Occipital lobe (tissue), 2 donors: ENCODE measurements around the gene TBC1D22A. TPM values are rescaled to one million over a fixed set of nuclear protein-coding genes. Genes with fewer than 3 reads are reported as not detected.
A peak's percentile ranks its signal among the peaks of the same experiment; 100 is the strongest.
"Not testable (repeated sequence)": the region's sequence is repeated elsewhere in the genome, so short reads cannot be mapped to it uniquely, and the experiment has no call there.

ENCODE experiments used
- DNase-seq: peaks from one replicate; lab custom pipeline; 2025; lab: John Stamatoyannopoulos, UW
- total RNA-seq: library from RNA; depleted of rRNA; stranded (reverse); fragments of >200 nt; gene quantifications from one replicate; pipeline ENCODE4 v1.2.3, GENCODE V29; 2014

TBC1D22A gene
- total RNA-seq = 4.5 TPM

DNA sequence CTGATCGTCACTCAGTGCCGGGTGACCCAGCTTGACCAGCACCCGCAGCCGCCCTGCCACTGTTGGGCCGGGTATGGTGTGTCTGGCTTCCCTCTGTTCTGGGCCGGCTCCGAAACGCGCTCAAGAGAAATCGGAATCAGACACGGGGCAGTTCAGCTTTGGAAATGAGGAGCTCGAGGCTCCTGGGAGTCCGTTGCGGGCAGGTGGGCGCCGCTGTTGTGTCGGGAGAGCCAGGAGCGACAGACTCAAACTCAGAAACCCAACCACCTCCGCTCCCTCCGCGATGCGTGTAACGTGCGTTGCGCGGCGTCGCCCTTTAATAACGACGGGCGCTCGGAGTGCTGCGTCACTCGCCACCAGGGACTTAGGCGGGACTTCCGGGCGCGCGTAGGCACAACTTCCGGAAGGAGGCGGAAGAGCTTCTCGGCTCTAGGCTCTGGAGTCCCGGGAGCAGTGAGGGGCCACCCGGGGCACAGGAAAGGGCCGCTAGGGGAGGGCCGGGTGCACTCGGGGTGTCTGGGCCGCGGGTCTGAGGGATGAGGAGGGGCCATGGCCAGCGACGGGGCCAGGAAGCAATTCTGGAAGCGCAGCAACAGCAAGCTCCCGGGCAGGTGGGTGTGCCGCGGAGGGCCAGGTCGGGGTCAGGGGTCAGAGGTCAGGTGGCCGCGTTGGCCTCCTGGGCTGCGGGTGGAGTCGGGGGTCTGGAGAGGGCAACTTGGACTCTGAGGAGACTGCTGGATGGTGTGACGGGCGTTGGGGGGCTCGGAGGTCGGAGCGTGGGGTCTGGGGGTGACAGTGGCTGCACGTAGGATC, at the start of gene TBC1D22A:
Gene TBC1D22A, plus strand, starts transcription at position 413 of the 813 bp plus-strand sequence. Its CDS starts 137 bp downstream, at position 550.
- DNase-seq = peak; percentile 87

DNA sequence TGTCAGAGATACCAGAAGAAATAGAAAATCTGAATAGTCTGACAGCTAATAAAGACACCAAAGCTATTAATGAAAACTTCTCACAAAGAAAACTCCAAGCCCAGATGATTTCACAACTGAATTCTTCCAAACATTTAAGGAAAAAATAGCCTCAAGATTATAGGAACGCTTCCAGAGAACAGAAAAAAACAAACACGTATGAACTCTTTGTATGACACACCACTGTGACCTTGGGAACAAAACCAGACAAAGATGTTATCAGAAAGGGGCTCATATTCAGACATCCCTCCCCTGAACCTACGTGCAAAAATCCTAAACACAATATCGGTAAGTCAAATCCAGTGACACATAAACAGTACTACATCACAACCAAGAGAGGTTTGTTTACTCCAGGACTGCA, 47.9 kb upstream of the TBC1D22A start:
- DNase-seq = no peak

GRCh38 chr22:46719921-46720320, 42.5 kb upstream of the TBC1D22A start:
- DNase-seq = no peak

GRCh38 chr22:46721501-46722085, 40.9 kb upstream of the TBC1D22A start:
- no peak for DNase-seq

DNA sequence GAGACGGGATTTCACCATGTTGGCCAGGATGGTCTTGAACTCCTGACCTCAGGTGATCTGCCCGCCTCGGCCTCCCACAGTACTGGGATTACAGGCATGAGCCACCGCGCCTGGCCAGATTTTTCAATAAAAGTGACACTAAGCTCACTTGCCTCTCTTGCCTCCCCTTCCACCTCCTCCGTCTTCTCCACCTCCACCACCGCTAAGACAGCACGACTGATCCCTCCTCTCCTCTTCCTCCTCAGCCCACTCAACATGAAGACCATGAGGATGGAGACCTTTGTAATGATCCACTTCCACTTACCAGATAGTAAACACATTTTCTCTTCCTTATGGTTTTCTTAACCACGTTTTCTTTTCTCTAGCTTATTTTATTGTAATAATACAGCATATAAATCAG, 38.6 kb upstream of the TBC1D22A start:
- DNase-seq = no peak

GRCh38 chr22:46725096-46725495, 37.4 kb upstream of the TBC1D22A start:
- DNase-seq = no peak

DNA sequence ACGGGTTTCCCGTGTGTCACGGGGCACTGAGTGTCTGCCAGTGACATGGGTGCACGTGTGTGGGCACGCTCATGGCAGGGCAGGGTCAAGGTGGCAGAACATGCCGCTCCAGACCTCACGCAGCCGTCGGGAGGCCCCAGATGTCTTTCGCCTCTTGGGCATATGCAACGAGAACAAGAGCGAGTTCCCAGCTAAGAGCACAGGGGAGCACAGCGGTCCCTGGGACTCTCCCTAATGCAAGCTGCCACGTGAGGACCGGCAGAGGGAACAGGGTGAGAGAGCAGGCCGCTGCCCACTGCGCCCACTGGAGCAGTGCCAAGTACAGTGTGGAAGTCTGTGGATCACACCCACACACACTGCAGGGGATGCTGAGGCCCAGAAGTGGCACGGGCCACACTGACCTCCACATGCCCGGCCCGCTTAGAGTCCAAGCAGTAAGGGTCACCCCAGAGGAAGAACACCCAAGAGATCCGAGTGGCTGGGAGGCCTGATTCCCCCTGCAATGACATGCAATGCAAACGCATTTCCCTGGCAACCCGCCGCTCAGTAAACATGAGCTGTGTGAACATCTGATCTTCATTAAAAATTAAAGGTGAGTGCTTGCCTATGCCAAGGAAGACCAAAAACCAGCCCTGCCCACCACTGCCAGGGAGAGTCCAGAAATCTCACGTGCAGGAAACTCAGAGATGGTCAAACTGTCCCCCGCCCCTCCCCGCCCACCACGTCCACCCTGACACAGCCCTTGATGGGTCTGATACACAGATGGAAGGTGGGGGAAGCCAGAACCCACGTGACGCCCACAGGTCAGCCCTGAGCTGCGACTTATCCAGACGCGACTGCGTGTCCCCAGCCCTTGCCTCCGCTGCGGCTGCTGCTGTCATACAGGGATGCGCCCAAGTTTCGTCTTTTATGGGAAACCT, 36.1 kb upstream of the TBC1D22A start:
- DNase-seq = no peak

GRCh38 chr22:46726986-46727317, 35.5 kb upstream of the TBC1D22A start:
- no peak for DNase-seq

DNA sequence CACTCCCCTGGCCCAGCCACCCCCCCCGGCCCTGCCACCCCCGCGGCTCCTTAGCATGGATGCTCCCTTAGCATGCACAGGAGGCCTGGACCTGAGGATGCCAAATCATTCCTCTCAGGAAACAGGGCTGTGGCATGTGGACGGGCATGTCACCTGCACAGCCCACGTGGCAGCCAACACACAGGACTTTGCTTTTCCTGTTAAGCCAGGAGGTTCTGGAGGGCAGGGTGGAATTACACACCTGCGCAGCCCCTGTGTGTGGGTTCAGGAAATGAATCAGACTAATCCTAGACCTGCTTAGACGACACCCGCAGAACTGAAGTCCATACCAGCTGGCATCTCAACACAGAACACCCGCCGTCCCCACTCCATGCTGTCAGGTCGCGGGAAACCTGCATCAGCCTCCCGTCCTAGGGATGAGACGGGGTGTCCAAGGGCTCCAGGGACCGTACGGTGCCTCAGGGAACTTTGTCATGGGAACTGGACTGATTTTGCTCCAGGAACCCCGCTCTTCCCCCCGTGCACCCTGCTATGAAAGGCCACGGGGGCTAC, 34.6 kb upstream of the TBC1D22A start:
- DNase-seq = no peak

GRCh38 chr22:46728470-46728869, 34.0 kb upstream of the TBC1D22A start:
- DNase-seq = no peak

- DNase-seq = no peak
These were observed 31.7 kb upstream of the TBC1D22A start for GRCh38 chr22:46730568-46731245.

DNA sequence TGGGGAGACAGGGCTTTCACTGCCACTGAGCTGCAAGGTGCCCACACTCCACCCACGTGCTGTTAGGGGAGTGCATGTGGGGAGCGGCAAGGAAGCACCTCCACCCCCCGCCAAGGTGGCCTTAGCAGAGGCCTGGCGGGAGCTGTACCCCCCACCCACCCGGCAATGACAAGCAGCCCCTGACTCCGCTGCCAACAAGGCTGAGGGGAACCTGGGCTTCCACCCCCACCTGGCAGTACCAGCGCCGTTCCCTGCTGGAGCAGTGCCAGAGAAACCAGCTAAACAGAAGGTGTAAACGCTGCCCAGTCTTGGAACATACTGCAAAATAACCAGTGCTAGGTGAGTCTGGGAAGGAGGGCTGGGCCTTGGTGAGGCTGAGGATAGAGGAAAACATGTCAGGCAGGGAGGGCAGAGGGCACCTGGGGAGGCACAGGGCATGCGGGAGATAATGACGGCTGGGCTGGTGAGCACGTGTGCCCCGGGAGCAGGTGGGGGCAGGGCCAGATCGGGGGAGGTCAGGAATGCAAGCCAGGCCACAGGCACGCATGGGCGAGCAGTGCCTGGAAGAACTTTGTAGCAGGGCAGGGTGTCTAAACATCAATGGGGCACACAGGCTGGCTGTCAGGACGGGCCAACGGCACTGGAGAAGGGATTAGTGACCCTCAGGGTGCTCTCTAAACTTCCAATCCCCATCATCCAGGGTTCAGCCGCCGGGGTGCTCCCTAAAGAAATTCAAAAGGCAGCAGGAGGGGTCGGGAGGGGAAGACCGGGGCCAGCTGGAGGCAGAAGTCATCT, 31.0 kb upstream of the TBC1D22A start:
- DNase-seq = no peak

DNA sequence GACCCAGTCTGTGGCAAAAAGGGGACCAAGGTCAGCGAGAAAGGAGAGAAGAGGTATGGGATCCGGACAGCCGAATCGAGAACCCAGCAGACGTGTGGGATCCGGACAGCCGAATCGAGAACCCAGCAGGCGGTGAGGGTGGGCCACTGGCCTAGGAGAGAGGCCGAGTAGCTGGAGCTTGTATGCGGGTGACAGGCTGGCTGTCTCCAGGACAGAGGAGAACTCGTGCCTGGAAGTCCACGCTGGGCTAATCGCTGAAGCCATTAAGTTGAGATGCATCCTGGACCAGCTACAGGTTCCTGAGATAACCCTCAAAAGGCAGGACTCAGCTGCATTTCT, 30.4 kb upstream of the TBC1D22A start:
- no peak for DNase-seq

DNA sequence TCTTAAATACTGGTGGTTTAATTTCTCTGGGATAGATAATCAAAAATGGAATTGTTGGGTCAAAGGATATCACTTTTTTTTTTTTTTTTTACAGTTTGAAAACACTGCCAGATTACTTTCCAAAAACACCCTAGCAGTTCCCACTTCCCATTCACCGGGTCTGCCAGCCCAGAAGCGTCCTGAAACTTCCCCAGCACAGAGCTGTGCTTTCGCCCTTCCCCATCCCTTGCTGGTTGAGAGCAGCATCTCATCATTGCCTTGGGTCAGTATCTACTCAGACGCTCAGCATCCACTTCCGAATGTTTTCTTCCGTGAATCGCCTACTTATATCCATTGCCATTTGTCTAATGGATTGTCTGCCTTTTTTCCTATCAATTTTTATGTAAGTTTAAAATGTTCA, 29.9 kb upstream of the TBC1D22A start:
- DNase-seq = no peak

- not testable (repeated sequence) for DNase-seq
These were observed 28.2 kb upstream of the TBC1D22A start for GRCh38 chr22:46734213-46734722.

GRCh38 chr22:46734830-46735453, 27.5 kb upstream of the TBC1D22A start:
- DNase-seq = no peak

DNA sequence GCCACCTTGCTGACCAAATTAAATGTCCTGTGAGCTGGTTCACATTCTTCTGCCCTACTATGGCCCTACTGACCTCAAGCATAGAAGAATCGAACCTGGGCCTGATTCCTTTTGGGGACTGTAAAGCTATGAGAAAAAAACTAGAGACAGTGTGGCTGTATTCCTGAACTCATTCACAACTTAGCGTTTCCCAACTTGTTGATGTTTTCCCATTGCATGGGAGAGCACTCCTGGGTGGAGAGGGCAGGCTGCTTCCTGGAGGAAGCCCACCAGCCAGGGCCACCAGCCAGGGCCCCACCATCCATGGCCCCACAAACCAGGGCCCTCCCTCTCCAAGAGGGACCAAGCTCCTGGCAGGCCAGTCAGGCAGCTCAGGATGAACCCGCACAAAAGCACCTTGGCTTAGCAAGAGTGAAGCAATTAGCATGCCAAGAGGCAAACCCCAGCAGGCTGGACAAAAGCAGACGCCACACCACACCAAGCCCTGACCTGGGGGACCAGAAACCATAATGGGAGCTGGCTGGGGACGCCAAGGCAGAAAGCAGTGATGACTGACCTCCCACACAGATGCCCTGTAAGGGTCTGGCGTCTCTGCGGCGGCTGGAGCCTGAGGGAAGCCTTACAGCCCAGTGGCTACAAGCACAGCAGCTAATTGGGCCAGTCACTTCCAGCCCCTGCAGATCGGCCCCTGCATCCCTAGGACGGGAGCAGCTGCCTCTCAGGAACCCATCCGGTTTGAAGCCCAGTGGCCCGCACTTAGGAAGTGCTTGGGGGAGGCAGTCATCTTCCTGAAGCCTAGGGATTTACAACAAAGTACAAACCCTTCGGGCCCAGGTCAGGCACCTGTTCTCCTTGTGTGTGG, 26.5 kb upstream of the TBC1D22A start:
- no peak for DNase-seq

DNA sequence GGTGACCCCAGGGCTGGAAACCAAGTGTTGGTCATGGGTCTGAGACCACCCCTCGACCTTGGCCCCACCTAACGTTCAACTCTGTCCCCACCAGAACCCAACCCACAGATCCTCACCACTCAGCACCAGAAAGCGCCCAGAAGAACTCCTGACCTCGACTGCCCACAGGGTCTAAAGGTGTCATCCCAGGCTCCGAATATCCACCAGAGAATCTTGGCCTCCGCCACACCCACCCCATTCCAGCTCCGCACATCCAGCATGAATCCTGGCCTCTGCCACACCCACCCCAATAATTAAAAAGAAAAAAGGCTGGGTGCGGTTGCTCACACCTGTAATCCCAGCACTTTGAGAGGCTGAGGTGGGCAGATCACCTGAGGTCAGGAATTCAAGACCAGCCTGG, 25.7 kb upstream of the TBC1D22A start:
- DNase-seq = no peak
